Psoas muscle (tissue), 8 donors: ENCODE measurements around the gene EPS8L1. TPM values are rescaled to one million over a fixed set of nuclear protein-coding genes. Genes with fewer than 3 reads are reported as not detected.
"Not testable (repeated sequence)": the region's sequence is repeated elsewhere in the genome, so short reads cannot be mapped to it uniquely, and the experiment has no call there.

ENCODE experiments used
- ATAC-seq, 4 donors: fragments of 200-7000 bp; cut with Tn5 transposase; one replicate each; pipeline ENCODE4 v1.9.1; 2020; ENCODE audit warnings: moderate library complexity in 3 of 4, mild to moderate bottlenecking in 2 of 4
- DNase-seq, 2 donors: peaks; one replicate each; pipeline ENCODE4 v3.0.0-alpha.2; 2020
- H3K27ac ChIP-seq: fragments of 200-600 bp; one replicate; pipeline ENCODE4 v1.8.0; 2022
- H3K27me3 ChIP-seq, 3 donors: fragments of 200-600 bp in 1 of 3; one replicate each; pipeline versions ENCODE4 v1.6.1 to v1.8.0; 2013 to 2022; ENCODE audit warnings: low read length in 2 of 3, mild to moderate bottlenecking in 2 of 3, moderate library complexity in 1 of 3; ENCODE audit not compliant: insufficient read depth in 3 of 3
- H3K36me3 ChIP-seq, 2 donors: fragments of 200-600 bp in 1 of 2; one replicate each; pipeline versions ENCODE4 v1.6.1 to v1.8.0; 2013 to 2022; ENCODE audit warnings: low read depth in 1 of 2, mild to moderate bottlenecking in 1 of 2, moderate library complexity in 1 of 2; ENCODE audit not compliant: insufficient read depth in 1 of 2
- H3K4me1 ChIP-seq: fragments of 200-600 bp; one replicate; pipeline ENCODE4 v1.8.0; 2022
- H3K4me3 ChIP-seq: fragments of 200-600 bp; one replicate; pipeline ENCODE4 v1.8.0; 2022; ENCODE audit warnings: mild to moderate bottlenecking
- H3K9me3 ChIP-seq: fragments of 200-600 bp; one replicate; pipeline ENCODE4 v1.8.0; 2022
- WGBS, 3 donors: extraction: QIAGEN DNeasy Blood & Tissue Kit; methylation state at CpG; one replicate each; pipeline versions ENCODE4 v1.1.6 to v1.1.7; 2013; 5-methylcytosine and 5-hydroxymethylcytosine counted together
- intact Hi-C, 2 donors: fragments of 100-400 bp; cut with DNase I; formaldehyde crosslinking; loops; one replicate each; pipeline versions ENCODE4 v1.11.0 to v1.14.2; 2022
- polyA plus RNA-seq, 3 donors: library from polyadenylated mRNA; stranded (reverse); fragments of 200-250 nt; gene quantifications; one replicate each; pipeline ENCODE4 v1.2.3, GENCODE V29; 2013
- total RNA-seq, 4 donors: library from RNA; stranded (reverse); fragmentation: NEBNext Ultra II Directional in 2 of 4; extraction: Animal tissue kit (Norgen Biotek cat#: 25700) in 2 of 4; gene quantifications; one replicate each; pipeline versions ENCODE4 v1.2.1 to v1.2.4, GENCODE V29; 2021 to 2023
- TF ChIP-seq, protein P1 (sequence below): fragments of 200-600 bp; IDR thresholded peaks from one replicate; pipeline ENCODE4 v1.8.0; 2022; ENCODE audit warnings: antibody characterized with exemption
- donor health status: healthy with polysubstance abuse.
- donor health status: DM: no; HTN: no; CAD: no; lungs with moderate emphysema.
- donor health status: Bipolar disorder and iron deficiency.
- donor health status: healthy.
- donor health status: DM: yes; HTN: yes; CAD: no.
- donor health status: DM: no; HTN: no; CAD: no.
- donor health status: DM: no; HTN: no; CAD: no.
- donor health status: DM: yes; HTN: yes; CAD: no.

The EPS8L1 gene
- total and polyA plus RNA-seq, 7 donors = 0.53 to 2.5 (median 1.0) TPM

DNA sequence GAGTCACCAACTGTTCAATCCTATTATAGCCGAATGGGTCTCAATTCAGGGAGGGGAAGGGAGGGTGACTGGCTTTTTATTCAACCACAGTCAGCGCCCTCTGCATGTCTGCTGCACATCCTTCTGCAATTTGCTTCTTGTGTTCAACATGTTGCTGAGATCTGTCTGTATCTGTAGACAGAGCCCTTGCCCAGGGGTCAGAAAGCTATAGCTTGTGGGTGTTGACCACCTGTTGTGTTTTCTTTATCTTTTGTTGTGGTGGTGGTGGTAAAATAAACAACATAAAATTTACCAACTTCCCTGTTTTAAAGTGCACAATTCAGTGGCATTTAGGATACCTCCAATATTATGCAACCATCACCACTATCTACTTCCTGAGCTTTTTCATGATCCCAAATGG lies 29.6 kb downstream of the EPS8L1 start:
- 75 to 86% (median 78%) methylated on average over 2 of the region's 2 CpGs for WGBS, 3 donors
- H3K36me3 ChIP-seq = peaks cover 2 to 51% of the 10 kb centered on the region in 2 donors
- peaks cover 4% of the 10 kb centered on the region for H3K9me3 ChIP-seq
- H3K27me3 ChIP-seq = no peaks in the 10 kb centered on the region
- H3K4me1 ChIP-seq = no peaks in the 10 kb centered on the region
- TF ChIP-seq, protein P1, sequence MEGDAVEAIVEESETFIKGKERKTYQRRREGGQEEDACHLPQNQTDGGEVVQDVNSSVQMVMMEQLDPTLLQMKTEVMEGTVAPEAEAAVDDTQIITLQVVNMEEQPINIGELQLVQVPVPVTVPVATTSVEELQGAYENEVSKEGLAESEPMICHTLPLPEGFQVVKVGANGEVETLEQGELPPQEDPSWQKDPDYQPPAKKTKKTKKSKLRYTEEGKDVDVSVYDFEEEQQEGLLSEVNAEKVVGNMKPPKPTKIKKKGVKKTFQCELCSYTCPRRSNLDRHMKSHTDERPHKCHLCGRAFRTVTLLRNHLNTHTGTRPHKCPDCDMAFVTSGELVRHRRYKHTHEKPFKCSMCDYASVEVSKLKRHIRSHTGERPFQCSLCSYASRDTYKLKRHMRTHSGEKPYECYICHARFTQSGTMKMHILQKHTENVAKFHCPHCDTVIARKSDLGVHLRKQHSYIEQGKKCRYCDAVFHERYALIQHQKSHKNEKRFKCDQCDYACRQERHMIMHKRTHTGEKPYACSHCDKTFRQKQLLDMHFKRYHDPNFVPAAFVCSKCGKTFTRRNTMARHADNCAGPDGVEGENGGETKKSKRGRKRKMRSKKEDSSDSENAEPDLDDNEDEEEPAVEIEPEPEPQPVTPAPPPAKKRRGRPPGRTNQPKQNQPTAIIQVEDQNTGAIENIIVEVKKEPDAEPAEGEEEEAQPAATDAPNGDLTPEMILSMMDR = no peak
- no peak overlapping the region for H3K4me3 ChIP-seq
- DNase-seq (no peak), ATAC-seq (no peak)
- intact Hi-C loops = no loop called here
- no peak overlapping the region for H3K27ac ChIP-seq

DNA sequence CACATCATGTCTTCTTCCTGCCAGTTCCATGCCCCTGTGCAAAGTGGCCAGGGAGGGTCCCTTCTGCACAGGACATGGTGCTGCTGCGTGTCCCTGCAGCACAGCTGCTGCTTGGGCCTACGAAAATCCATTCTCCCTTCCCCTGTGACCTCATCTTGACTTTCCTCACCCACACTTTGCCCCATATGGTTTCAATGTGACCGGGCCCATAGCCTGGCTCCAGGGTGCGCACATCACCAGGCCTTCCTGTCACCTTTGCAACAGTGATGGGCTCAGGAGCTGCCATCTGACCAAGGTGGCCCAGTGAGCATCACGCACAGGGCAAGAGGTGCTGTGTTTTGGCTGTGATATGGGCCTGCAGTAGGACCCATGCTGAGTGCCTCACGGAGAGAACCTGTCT lies 30.9 kb downstream of the EPS8L1 start:
- H3K4me1 ChIP-seq = no peaks in the 10 kb centered on the region
- no peaks in the 10 kb centered on the region for H3K27me3 ChIP-seq
- no peak overlapping the region for H3K4me3 ChIP-seq
- no peak for ATAC-seq
- peaks cover 4% of the 10 kb centered on the region for H3K9me3 ChIP-seq
- 92 to 93% (median 93%) methylated on average over 6 of the region's 6 CpGs for WGBS, 3 donors
- TF ChIP-seq, protein P1 = no peak
- DNase-seq = peak in 1 of 2 donors; percentile 15
- intact Hi-C loops = no loop called here
- peaks cover 2 to 40% of the 10 kb centered on the region in 2 donors for H3K36me3 ChIP-seq
- no peak overlapping the region for H3K27ac ChIP-seq

DNA sequence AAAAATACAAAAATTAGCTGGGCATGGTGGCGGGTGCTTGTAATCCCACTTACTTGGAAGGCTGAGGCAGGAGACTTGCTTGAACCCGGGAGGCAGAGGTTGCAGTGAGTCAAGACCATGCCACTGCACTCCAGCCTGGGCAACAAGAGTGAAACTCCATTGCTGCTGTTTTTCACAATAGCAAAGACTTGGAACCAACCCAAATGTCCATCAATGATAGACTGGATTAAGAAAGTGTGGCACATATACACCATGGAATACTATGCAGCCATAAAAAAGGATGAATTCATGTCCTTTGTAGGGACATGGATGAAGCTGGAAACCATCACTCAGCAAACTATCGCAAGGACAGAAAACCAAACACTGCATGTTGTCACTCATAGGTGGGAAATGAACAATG lies 31.6 kb downstream of the EPS8L1 start:
- H3K4me3 ChIP-seq, intact Hi-C loops, H3K27ac ChIP-seq, H3K4me1 ChIP-seq, H3K9me3 ChIP-seq, H3K27me3 ChIP-seq, DNase-seq, ATAC-seq: not testable (repeated sequence)
- 98% methylated on average over 3 of the region's 3 CpGs for WGBS, 3 donors
- H3K36me3 ChIP-seq = peaks cover 2 to 33% of the 10 kb centered on the region in 2 donors

DNA sequence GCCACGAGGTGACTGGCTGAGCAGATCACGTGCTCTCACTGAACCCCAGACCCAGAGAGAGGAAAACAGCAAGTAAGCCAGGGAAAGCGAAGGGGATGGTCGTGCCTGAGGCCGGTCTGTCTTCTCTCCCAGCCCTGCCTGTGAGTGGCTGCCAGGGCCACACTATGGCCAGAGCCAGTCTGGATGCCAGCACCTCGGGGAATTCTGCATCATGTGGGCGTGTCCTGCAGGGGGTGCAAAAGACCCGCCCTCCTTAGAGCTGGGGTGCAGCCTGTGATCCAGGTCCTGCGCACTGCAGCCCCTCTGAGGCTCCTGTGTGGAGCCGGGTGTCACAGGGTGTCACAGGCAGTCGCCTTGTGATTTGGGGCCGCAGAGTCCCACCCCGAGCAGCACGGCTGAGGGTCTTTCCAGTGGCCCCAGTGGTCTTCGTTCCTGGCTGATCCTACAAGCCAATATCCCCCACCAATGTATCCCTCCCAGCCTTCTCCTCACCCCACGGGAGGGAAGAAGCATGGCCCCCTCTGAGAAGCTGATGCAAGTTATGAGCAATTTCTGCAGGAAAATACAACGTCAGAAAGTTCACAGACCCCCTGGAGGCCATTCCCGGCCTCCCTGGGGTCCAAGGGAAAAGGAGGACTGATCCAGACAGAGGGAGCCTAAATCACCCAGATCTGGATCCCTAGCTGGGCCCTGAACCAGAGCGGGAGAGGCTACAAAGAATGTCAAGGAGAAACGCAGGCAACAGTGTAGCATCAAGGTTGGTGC lies 34.0 kb downstream of the EPS8L1 start:
- no peak for ATAC-seq
- Histone ChIP-seq H3K4me1 (peaks cover 8% of the 10 kb centered on the region), H3K36me3 (peaks cover 5 to 17% of the 10 kb centered on the region in 2 donors), H3K4me3 (no peak overlapping the region), H3K27ac (no peak overlapping the region), H3K9me3 (no peaks in the 10 kb centered on the region), H3K27me3 (no peaks in the 10 kb centered on the region)
- 81 to 87% (median 84%) methylated on average over 20 of the region's 20 CpGs for WGBS, 3 donors
- intact Hi-C loops = no loop called here
- TF ChIP-seq, protein P1 = no peak
- peak in 1 of 2 donors; percentile 47 for DNase-seq

DNA sequence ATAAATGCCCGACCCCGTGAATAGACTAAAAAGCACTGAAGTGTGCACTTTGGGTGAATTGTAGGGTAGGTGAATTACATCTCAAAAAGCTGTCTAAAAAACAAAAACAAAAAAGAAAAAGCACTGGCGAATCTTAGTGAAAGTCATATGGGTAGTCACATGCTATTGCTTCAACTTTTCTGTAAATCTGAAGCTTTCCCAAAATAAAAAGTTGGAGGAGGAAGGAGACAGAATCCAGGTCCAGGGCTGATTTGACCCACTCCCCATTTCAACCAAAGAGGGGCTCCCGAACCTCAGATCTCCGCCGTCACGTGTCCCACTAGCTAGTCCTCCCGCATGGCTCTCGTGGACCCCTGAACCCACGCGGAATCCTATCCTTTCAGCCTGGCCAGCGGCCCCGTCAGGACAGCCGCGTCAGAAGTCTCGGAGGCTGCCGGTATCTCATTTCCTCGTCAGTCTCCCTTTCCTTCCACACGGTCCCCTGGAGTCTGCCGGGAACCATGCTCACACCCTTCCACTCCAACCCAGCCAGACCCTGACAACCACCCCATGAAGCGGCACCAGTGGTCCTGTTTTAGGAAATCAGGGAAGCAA lies 35.7 kb downstream of the EPS8L1 start:
- ATAC-seq (no peak), DNase-seq (no peak)
- no peak overlapping the region for H3K4me3 ChIP-seq
- H3K9me3 ChIP-seq = no peaks in the 10 kb centered on the region
- intact Hi-C loops = no loop called here
- peaks cover 13% of the 10 kb centered on the region for H3K4me1 ChIP-seq
- TF ChIP-seq, protein P1 = no peak
- H3K27ac ChIP-seq = peak overlapping the region; percentile 61
- no peaks in the 10 kb centered on the region for H3K27me3 ChIP-seq
- peaks cover 3 to 17% of the 10 kb centered on the region in 2 donors for H3K36me3 ChIP-seq
- 66 to 75% (median 69%) methylated on average over 21 of the region's 21 CpGs for WGBS, 3 donors
